Stimulated activated CD8-positive, alpha-beta memory T cell treated with anti-CD3 and anti-CD28 coated beads, Interleukin-4, amount 100 ng/mL, for 24 hours (primary cell): ENCODE results near the gene TMEM255A.
"Not testable (repeated sequence)": the region's sequence is repeated elsewhere in the genome, so short reads cannot be mapped to it uniquely, and the experiment has no call there.

Experiments used
- DNase-seq: peaks from one replicate; pipeline ENCODE4 v3.0.0-alpha.2; 2020; ENCODE audit warnings: low read depth

Gene TMEM255A

GRCh38 chrX:120310861-120311726 is at the start of gene TMEM255A:
TSS of gene TMEM255A (minus strand) at chrX:120311461. CDS start at chrX:120311309, 152 bp downstream.
- no peak for DNase-seq

- peak; percentile 26 for DNase-seq
Measured at GRCh38 chrX:120358737-120359456, 47.6 kb upstream of the TMEM255A start.

DNA sequence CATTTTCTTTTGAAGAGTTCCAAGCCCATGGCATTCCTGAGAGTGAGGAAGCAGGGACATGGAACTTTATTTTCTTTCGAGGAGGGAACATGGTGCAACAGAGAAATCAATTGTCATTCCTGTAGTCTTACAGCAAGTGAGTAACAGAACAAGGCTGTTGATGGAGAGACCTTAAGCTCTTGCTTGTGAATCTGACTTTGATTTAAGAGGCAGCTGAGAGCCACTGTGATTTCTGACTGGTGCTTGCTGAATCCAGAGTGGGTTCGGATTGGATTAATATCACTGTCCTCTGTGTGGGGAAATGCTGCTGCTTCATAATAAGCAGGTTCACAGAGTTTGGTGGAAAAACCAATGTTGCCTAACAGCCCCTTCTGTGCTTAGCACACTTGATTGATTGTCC is 45.9 kb upstream of the TMEM255A start:
- no peak for DNase-seq

DNA sequence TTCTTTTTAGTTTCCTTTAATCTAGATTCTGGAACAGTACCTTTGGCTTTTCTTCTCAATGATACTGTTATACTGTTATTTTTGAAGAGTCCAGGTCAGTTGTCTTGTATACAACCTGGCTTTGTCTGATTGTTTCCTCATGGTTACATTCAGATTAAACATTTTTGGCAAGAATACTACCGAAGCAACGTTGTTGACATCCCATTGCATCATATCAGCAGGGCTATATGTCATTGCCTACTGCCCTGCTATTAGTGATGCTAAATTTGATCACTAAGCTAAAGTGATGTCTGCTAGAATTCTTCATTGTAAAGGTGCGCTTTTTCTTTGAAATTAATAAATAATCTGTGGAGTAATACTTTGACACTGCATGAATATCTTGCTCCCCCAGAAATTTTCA is 44.8 kb upstream of the TMEM255A start:
- no peak for DNase-seq

DNA sequence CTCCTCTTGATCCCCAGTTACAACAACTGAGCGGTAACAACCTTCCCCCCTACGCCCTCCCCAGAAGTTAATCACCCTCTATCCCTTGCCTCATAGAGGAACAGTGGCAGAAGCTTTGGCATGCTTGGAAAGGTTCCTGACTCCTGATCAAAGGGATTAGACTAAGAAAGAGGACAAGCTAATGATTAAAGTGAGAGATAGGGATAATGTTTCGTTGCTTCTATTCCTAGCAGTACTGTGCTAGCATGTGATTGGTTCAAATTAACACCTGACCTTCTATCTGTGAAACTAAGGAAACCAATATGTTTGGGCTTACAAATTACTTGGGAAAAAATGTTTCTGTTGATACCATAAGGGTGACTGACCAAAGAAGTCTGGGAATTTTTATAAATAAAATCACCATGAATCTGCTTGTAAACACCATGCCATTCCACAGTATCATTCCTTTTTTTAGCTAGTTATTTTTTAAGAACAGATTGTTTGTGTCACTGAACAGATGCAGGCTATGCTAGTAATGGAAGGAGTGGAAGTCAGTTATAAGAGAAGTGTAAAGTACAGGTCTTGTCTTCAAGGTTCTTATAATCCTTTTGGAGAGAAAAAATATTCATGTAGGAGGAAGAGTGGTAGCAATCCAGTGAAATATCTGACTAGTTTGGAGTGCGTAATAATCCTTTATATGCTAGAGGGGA is 39.3 kb upstream of the TMEM255A start:
- DNase-seq: no peak

GRCh38 chrX:120344566-120344965 is 33.3 kb upstream of the TMEM255A start:
- DNase-seq: not testable (repeated sequence)

DNA sequence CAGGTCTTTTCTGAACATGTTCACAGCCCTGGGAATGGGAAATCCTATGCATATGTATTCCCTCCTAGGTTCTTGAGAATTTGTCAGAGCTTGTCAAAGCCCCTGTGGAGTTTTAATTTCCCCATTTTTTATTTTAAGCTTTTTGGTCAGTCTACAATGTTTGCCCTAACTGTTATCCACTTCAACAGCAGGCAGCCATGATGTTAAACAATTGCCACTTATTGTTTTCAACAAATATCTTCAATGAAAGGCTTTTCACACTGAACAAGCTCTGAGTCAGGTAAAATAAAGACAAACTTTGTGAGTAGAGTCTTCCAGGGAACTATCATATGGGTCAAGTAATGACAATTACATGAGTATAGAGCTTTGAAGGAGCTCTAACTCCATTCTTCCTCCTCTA is 25.6 kb upstream of the TMEM255A start:
- no peak for DNase-seq

DNA sequence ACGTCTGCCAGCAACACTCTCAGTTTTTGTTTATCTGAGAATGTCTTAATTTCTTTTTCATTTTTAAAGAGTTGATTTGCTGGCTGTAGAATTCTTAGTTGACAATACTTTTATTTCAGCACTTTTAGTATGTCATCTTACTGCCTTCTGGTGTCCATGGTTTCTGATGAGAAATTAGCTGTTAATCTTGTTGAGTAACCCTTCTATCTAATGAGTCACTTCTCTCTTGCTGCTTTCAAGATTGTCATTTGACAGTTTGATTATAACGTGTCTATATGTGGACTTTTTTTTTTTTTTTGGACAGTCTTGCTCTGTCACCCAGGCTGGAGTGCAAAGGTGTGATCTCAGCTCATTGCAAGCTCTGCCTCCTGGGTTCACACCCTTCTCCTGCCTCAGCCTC is 24.0 kb upstream of the TMEM255A start:
- no peak for DNase-seq

DNA sequence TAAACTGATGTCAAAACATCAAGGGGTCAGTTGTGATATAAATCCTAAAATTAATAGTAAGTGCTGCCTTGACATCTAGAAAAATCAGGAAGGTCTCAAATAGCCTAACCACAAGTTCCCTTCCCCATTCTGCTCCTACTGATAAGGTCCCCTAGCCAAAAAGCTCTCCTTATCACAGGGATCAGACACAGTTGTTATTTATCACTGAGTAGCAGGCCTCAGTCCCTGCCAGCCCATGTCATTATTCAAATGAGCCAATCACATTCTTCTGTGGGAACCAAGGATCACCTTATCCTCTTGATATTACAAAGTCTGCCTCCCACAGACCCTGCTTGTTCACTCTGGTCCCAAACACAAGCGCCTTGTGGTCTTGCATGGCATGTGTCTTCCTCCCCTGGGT is 23.3 kb upstream of the TMEM255A start:
- no peak for DNase-seq

- no peak for DNase-seq
Measured at GRCh38 chrX:120334151-120334550, 22.9 kb upstream of the TMEM255A start.

GRCh38 chrX:120332394-120332793 is 21.1 kb upstream of the TMEM255A start:
- no peak for DNase-seq

GRCh38 chrX:120331116-120331515 is 19.9 kb upstream of the TMEM255A start:
- no peak for DNase-seq

- no peak for DNase-seq
Measured at GRCh38 chrX:120321520-120322281, 10.4 kb upstream of the TMEM255A start.

DNA sequence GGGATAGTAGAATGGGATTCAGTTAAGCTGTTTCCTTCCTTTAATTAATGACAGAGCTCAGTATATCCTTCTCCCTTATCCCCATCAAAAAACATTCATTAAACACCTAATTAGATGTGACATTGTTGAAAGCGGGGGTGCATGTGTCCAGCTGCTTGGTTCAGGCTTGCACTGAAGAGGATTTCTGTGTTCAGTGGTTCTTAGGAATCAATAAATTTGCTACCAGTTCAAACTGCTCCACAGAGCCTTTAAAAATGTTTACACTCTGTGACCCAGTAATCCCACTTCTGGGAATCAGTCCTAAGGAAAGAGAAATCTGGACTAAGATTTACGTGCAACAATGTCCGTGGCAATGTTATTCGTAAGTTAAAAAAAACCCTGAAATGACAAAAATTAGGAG is 7.2 kb upstream of the TMEM255A start:
- no peak for DNase-seq

- no peak for DNase-seq
Measured at GRCh38 chrX:120316587-120317283, 5.5 kb upstream of the TMEM255A start.

DNA sequence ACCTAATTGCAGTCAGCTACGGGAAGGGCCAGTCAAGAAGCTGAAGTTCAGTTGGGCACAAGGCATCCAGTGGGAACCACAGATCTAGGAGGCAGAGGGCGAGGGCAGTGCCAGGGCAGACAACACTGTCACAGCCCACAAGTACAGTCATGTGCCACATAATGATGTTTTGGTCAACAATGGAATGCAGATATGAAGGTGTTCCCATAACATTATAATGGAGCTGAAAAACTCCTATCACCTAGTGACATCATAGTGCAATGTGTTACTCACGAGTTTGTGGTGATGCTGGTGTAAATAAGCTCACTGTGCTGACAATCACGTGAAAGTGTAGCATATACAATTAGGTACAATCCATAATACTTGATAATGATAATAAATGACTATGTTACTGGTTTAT is 4.5 kb upstream of the TMEM255A start:
- DNase-seq: no peak

- no peak for DNase-seq
Measured at GRCh38 chrX:120311727-120312063, 434 bp upstream of the TMEM255A start.

GRCh38 chrX:120309873-120310705 is 1.2 kb downstream of the TMEM255A start:
- DNase-seq: no peak

GRCh38 chrX:120308959-120309872 is 2.0 kb downstream of the TMEM255A start:
- DNase-seq: peak; percentile 41
